Measurements from ENCODE around the gene KDM3A.

KDM3A gene

GRCh38 chr2:86523491-86523890 is 82.3 kb downstream of the KDM3A start:
- DNase-seq: no peak

GRCh38 chr2:86525421-86526340 is 84.5 kb downstream of the KDM3A start:
- DNase-seq: no peak

- no peak for DNase-seq
These were observed 92.4 kb downstream of the KDM3A start for GRCh38 chr2:86533589-86533988.

GRCh38 chr2:86541334-86541733 is 100.2 kb downstream of the KDM3A start:
- DNase-seq: no peak
